Lung (tissue), 12 donors: ENCODE data around the gene MICALL1. TPM values are rescaled to one million over a fixed set of nuclear protein-coding genes. Genes with fewer than 3 reads are reported as not detected.
"Not testable (repeated sequence)": the region's sequence is repeated elsewhere in the genome, so short reads cannot be mapped to it uniquely, and the experiment has no call there.

Experiments used
- ATAC-seq: fragments of 200-7000 bp; cut with Tn5 transposase; one replicate; pipeline ENCODE4 v1.9.1; 2020; ENCODE audit warnings: moderate number of reproducible peaks; ENCODE audit not compliant: insufficient read depth, low FRiP score
- DNase-seq, 3 donors: peaks; one replicate each; pipeline ENCODE4 v3.0.0-alpha.2; 2013 to 2017
- H3K27ac ChIP-seq, 2 donors: one replicate each; pipeline ENCODE4 v1.5.1; 2013; ENCODE audit warnings: mild to moderate bottlenecking in 2 of 2, moderate library complexity in 2 of 2, control low read depth in 1 of 2, inconsistent platforms in 1 of 2, low read depth in 1 of 2, low read length in 1 of 2
- H3K27me3 ChIP-seq, 3 donors: one replicate each; pipeline ENCODE4 v1.5.1; 2013; ENCODE audit warnings: low read length in 2 of 3; ENCODE audit not compliant: control insufficient read depth in 3 of 3, insufficient read depth in 3 of 3
- H3K36me3 ChIP-seq, 4 donors: one replicate each; pipeline ENCODE4 v1.5.1; 2013; ENCODE audit warnings: low read length in 4 of 4, mild to moderate bottlenecking in 1 of 4, moderate library complexity in 1 of 4; ENCODE audit not compliant: control insufficient read depth in 4 of 4, insufficient read depth in 4 of 4
- H3K4me1 ChIP-seq, 5 donors: one replicate each; pipeline ENCODE4 v1.5.1; 2013; ENCODE audit warnings: low read length in 5 of 5, mild to moderate bottlenecking in 2 of 5, moderate library complexity in 1 of 5; ENCODE audit not compliant: control insufficient read depth in 5 of 5, insufficient read depth in 5 of 5
- H3K4me3 ChIP-seq: one replicate; pipeline ENCODE4 v1.5.1; 2013; ENCODE audit warnings: mild to moderate bottlenecking, control low read depth, moderate library complexity
- H3K9ac ChIP-seq, 2 donors: one replicate each; pipeline ENCODE4 v1.5.1; 2013; ENCODE audit warnings: low read length in 2 of 2, control low read depth in 1 of 2; ENCODE audit not compliant: insufficient read depth in 1 of 2
- H3K9me3 ChIP-seq, 4 donors: one replicate each; pipeline ENCODE4 v1.5.1; 2013; ENCODE audit warnings: low read length in 3 of 4, mild to moderate bottlenecking in 1 of 4, moderate library complexity in 1 of 4; ENCODE audit not compliant: control insufficient read depth in 4 of 4, insufficient read depth in 3 of 4
- WGBS, 2 donors: extraction: QIAGEN DNeasy Blood & Tissue Kit; methylation state at CpG; one replicate each; pipeline ENCODE4 v1.1.7; 2013; 5-methylcytosine and 5-hydroxymethylcytosine counted together
- polyA plus RNA-seq, 2 donors: library from polyadenylated mRNA; stranded (reverse); fragments of 200-250 nt; gene quantifications; one replicate each; pipeline ENCODE4 v1.2.1, GENCODE V29; 2013
- total RNA-seq, 2 donors: library from RNA; depleted of rRNA in 1 of 2; stranded (reverse); fragments of >200 nt in 1 of 2; gene quantifications; one replicate each; pipeline ENCODE4 v1.2.1, GENCODE V29; 2014 to 2021
- TF ChIP-seq, protein P1 (sequence below): IDR thresholded peaks from 2 replicates; pipeline ENCODE4 v1.5.1; 2012; ENCODE audit warnings: mild to moderate bottlenecking; ENCODE audit errors: control extremely low read depth, extremely low read depth
- donor health status: control.
- donor health status: control.
- donor health status: Bipolar disorder and iron deficiency.
- donor health status: healthy.
- donor health status: DM: yes; HTN: yes; CAD: no.

The MICALL1 gene
- total and polyA plus RNA-seq, 4 donors, result 12.9 to 29.1 (median 17.5) TPM

DNA sequence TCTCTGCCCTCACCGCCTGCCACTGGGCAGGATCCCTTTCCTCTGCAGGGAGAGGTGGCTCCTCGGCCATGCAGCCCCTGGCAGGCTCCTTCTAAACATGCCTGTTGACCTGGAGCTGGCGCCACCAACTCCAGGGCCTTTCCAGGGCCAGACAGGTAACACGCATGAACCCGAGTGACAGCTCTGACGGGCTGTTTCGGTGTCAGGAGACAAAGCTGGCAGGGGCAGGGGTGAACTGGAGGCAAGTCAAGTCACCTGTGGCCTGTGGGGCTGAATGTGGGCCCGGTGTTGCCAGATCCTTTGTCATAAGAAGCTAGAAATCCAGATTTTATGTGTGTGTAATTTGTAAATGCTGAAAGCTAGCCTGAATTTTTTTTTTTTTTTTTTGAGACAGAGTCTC, 36.0 kb downstream of the MICALL1 start:
- H3K27ac ChIP-seq, result no peak overlapping the region
- H3K4me1 ChIP-seq, result no peaks in the 10 kb centered on the region
- H3K9me3 ChIP-seq, result no peaks in the 10 kb centered on the region
- ATAC-seq (no peak), DNase-seq (no peak)
- 95 to 97% methylated on average over 8 of the region's 8 CpGs for WGBS, 2 donors
- no peak overlapping the region for H3K4me3 ChIP-seq
- TF ChIP-seq, protein P1, sequence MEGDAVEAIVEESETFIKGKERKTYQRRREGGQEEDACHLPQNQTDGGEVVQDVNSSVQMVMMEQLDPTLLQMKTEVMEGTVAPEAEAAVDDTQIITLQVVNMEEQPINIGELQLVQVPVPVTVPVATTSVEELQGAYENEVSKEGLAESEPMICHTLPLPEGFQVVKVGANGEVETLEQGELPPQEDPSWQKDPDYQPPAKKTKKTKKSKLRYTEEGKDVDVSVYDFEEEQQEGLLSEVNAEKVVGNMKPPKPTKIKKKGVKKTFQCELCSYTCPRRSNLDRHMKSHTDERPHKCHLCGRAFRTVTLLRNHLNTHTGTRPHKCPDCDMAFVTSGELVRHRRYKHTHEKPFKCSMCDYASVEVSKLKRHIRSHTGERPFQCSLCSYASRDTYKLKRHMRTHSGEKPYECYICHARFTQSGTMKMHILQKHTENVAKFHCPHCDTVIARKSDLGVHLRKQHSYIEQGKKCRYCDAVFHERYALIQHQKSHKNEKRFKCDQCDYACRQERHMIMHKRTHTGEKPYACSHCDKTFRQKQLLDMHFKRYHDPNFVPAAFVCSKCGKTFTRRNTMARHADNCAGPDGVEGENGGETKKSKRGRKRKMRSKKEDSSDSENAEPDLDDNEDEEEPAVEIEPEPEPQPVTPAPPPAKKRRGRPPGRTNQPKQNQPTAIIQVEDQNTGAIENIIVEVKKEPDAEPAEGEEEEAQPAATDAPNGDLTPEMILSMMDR, result no peak
- peaks cover 5 to 24% (median 12%) of the 10 kb centered on the region in 4 donors for H3K36me3 ChIP-seq
- no peaks in the 10 kb centered on the region for H3K27me3 ChIP-seq
- no peak overlapping the region for H3K9ac ChIP-seq

DNA sequence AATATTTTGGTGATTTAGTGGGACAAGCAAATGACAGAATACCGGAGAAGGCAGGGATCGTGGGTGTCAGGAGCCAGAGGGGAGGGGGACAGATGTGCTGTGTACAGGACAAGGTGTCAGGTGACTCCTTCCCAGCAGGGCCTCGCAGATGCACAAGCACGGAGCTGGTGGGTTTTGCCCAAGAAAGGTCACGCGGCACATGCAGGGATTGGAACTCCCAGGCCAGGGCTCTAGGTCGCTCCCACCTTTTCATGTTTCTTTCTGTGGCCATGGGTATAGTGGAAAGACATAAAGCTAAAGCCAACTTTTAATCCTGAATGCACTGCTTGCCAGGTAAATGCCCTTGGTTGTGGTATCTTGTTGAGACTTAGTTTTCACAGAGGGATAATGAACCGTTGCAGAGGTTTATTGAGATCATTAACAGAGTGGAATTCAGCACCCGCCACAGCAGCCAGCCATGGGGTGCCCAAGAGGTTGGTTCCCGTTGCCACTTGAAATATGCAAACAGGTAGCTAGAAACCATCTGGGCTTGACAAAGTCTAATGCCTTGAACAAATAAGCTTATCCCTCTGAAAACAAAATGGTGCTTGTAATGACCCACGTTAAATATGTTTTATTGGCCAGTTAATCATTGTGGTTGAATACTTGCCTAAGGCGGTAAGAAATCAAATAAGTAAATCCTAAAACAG, 37.2 kb downstream of the MICALL1 start:
- H3K9ac ChIP-seq, result no peak overlapping the region
- H3K27ac ChIP-seq, result no peak overlapping the region
- no peaks in the 10 kb centered on the region for H3K27me3 ChIP-seq
- H3K4me1 ChIP-seq, result no peaks in the 10 kb centered on the region
- H3K9me3 ChIP-seq, result no peaks in the 10 kb centered on the region
- ATAC-seq, result no peak
- TF ChIP-seq, protein P1, result no peak
- 86 to 88% methylated on average over 12 of the region's 12 CpGs for WGBS, 2 donors
- no peak overlapping the region for H3K4me3 ChIP-seq
- no peak for DNase-seq
- H3K36me3 ChIP-seq, result peaks cover 2 to 19% (median 11%) of the 10 kb centered on the region in 4 donors

DNA sequence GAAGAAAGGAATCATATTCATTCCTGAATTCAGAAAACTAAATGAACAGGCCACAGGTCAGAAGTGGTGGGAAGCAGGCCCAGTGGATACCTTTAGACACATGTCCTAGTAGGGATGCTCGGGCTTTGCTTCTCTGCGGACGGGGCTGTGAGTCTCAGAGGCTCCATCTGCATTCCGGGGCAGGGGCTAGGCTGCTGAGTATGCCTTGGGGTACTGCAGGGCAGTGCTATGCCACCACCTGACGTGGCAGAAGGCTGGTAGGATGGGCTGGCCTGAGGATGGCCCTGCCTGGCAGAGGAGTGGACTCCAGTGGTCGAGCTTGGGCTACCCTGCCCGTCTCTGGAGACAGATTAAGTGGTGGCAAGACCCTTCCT, 37.7 kb downstream of the MICALL1 start:
- Histone ChIP-seq H3K27me3 (no peaks in the 10 kb centered on the region), H3K4me3 (no peak overlapping the region), H3K9ac (no peak overlapping the region), H3K4me1 (no peaks in the 10 kb centered on the region), H3K36me3 (peaks cover 2 to 19% (median 10%) of the 10 kb centered on the region in 4 donors), H3K27ac (no peak overlapping the region), H3K9me3 (no peaks in the 10 kb centered on the region)
- 90 to 95% methylated on average over 7 of the region's 7 CpGs for WGBS, 2 donors
- DNase-seq, result no peak
- no peak for ATAC-seq
- TF ChIP-seq, protein P1, result no peak

DNA sequence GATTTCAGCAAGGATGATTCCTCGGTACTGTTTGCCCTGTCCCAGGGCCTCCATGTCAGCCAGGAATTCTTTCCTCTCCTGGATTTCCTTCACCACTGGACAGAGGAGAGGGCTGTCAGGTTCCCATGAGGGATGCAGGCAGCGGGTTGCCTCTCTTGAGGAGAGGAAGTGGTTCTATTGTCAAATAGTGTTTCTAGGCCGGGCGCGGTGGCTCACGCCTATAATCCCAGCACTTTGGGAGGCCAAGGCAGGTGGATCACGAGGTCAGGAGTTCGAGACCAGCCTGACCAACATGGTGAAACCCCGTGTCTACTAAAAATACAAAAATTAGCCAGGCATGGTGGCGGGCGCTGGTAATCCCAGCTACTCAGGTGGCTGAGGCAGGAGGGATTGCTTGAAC, 38.3 kb downstream of the MICALL1 start:
- H3K9me3 ChIP-seq, H3K27me3 ChIP-seq, H3K4me1 ChIP-seq, DNase-seq, H3K4me3 ChIP-seq, ATAC-seq, H3K27ac ChIP-seq, H3K9ac ChIP-seq: not testable (repeated sequence)
- WGBS, 2 donors, result 92 to 95% methylated on average over 11 of the region's 11 CpGs
- peaks cover 0 to 19% (median 8%) of the 10 kb centered on the region in 4 donors for H3K36me3 ChIP-seq

DNA sequence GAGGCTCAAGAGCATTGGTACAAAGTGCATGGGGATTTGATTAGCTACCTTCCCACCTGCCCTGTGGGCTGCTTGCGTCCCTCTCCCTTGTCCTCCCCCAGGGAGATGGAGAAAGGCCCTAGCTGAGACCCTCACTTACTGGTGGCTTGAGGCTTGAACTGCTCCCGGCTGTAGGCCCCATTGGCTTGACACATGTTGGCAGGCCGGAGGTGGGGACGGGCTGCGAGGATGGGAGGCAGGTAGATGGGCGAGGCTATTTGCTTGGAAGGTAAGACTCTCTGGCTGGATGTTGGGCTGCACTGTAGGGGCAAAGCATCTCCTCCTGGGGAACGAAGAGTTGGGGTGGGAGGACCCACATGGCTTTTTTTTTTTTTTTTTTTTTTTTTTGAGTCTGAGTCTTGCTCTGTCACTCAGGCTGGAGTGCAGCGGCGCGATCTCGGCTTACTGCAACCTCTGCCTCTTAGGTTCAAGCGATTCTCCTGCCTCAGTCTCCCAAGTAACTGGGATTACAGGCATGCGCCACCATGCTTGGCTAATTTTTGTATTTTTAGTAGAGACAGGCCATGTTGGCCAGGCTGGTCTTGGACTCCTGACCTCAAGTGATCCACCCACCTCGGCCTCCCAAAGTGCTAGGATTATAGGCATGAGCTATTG, 41.2 kb downstream of the MICALL1 start:
- H3K27me3 ChIP-seq, H3K9ac ChIP-seq, ATAC-seq, H3K9me3 ChIP-seq, H3K4me3 ChIP-seq, DNase-seq, H3K4me1 ChIP-seq, H3K27ac ChIP-seq, H3K36me3 ChIP-seq: not testable (repeated sequence)
- WGBS, 2 donors, result 95% methylated on average over 14 of the region's 14 CpGs
